Heart left ventricle (tissue), 16 donors: ENCODE measurements around the gene KLB. TPM values are rescaled to one million over a fixed set of nuclear protein-coding genes. Genes with fewer than 3 reads are reported as not detected.

Source experiments
- ATAC-seq, 4 donors: fragments of 200-7000 bp; cut with Tn5 transposase; one replicate each; pipeline ENCODE4 v1.9.1; 2020 to 2022; ENCODE audit warnings: moderate library complexity in 4 of 4, mild to moderate bottlenecking in 3 of 4, moderate number of reproducible peaks in 1 of 4
- DNase-seq, 5 donors: peaks; one replicate each; pipeline ENCODE4 v3.0.0-alpha.2; 2020
- H3K27ac ChIP-seq, 12 donors: fragments of 200-600 bp; sonication (generic) in 4 of 12; one replicate each; pipeline versions ENCODE4 v1.5.0 to v1.8.0; 2016 to 2022; ENCODE audit warnings: mild to moderate bottlenecking in 2 of 12
- H3K27me3 ChIP-seq, 9 donors: fragments of 200-600 bp; sonication (generic) in 2 of 9; one replicate each; pipeline versions ENCODE4 v1.5.1 to v1.8.0; 2016 to 2022; ENCODE audit warnings: mild to moderate bottlenecking in 3 of 9
- H3K36me3 ChIP-seq, 9 donors: fragments of 200-600 bp; sonication (generic) in 2 of 9; one replicate each; pipeline versions ENCODE4 v1.5.0 to v1.8.0; 2018 to 2022; ENCODE audit warnings: mild to moderate bottlenecking in 2 of 9
- H3K4me1 ChIP-seq, 12 donors: fragments of 200-600 bp; sonication (generic) in 4 of 12; one replicate each; pipeline versions ENCODE4 v1.5.0 to v1.8.0; 2016 to 2022; ENCODE audit warnings: mild to moderate bottlenecking in 3 of 12
- H3K4me3 ChIP-seq, 12 donors: fragments of 200-600 bp; sonication (generic) in 4 of 12; one replicate each; pipeline versions ENCODE4 v1.5.0 to v1.8.0; 2017 to 2022; ENCODE audit warnings: mild to moderate bottlenecking in 9 of 12, moderate library complexity in 4 of 12
- H3K9me3 ChIP-seq, 12 donors: fragments of 200-600 bp; sonication (generic) in 4 of 12; one replicate each; pipeline versions ENCODE4 v1.5.0 to v1.8.0; 2016 to 2022; ENCODE audit warnings: mild to moderate bottlenecking in 1 of 12
- CTCF ChIP-seq, 12 donors: fragments of 200-600 bp; sonication (generic) in 4 of 12; IDR thresholded peaks; one replicate each; pipeline versions ENCODE4 v1.5.0 to v1.8.0; 2018 to 2022; ENCODE audit warnings: antibody characterized with exemption in 12 of 12, mild to moderate bottlenecking in 5 of 12
- POLR2A ChIP-seq, 2 donors: fragments of 450-650 bp; IDR thresholded peaks; one replicate each; pipeline ENCODE4 v1.6.1; 2017; ENCODE audit warnings: antibody characterized with exemption in 2 of 2, mild to moderate bottlenecking in 2 of 2, moderate library complexity in 2 of 2
- WGBS, 4 donors: extraction: QIAGEN DNeasy Blood & Tissue Kit in 2 of 4; methylation state at CpG; one replicate each; pipeline versions ENCODE4 v1.1.5 to v1.1.7; 2013 to 2018; 5-methylcytosine and 5-hydroxymethylcytosine counted together
- intact Hi-C, 10 donors: fragments of 100-400 bp; cut with DNase I; formaldehyde crosslinking; loops; one replicate each; pipeline versions ENCODE4 v1.11.1 to v1.14.2; 2022
- polyA plus RNA-seq, 2 donors: library from polyadenylated mRNA; stranded (reverse); fragments of 200-250 nt; gene quantifications; one replicate each; pipeline ENCODE4 v1.2.3, GENCODE V29; 2013
- total RNA-seq, 9 donors: library from RNA; depleted of rRNA in 2 of 9; stranded (reverse); fragments of >200 nt in 2 of 9; fragmentation: NEBNext Ultra II Directional in 3 of 9; extraction: Animal tissue kit (Norgen Biotek cat#: 25700) in 3 of 9; gene quantifications; one replicate each; pipeline versions ENCODE4 v1.1.0 to v1.2.4, GENCODE V29; 2016 to 2023
- donor health status: ischemic (EF 13 %, LVEDD 7.1; RV severe dilation, severe dysfunction).
- donor health status: healthy with polysubstance abuse.
- donor health status: DM: no; HTN: yes; CAD: no.
- donor health status: DM: no; HTN: no; CAD: no.
- donor health status: ischemic (EF 25% LVEDD 6.9; RV normal size, moderate dysfunction).
- donor health status: ischemic (EF 25% LVEDD 5.7; RV mildly dilated, moderate dysfunction).
- donor health status: healthy.
- donor health status: DM: yes; HTN: yes; CAD: no.
- donor health status: ischemic (EF 35%, LVEDD 5.7; RV mildly dilated, moderate dysfunction).
- donor health status: nonischemic (EF 11% LVEDD 7.7; RV severe dilation, severe dysfunction).
- donor health status: DM: yes; HTN: yes; CAD: no.
- donor health status: PGD.
- donor health status: ischemic (EF 29% LVEDD 5.4; RV normal size, mild dysfunction).
- donor health status: nonischemic (EF 23%, LVEDD 6.1; RV moderate dilation, normal function).

Gene KLB
- total and polyA plus RNA-seq, 11 donors, result 0.08 to 2.9 (median 0.15) TPM; not detected in 5

DNA sequence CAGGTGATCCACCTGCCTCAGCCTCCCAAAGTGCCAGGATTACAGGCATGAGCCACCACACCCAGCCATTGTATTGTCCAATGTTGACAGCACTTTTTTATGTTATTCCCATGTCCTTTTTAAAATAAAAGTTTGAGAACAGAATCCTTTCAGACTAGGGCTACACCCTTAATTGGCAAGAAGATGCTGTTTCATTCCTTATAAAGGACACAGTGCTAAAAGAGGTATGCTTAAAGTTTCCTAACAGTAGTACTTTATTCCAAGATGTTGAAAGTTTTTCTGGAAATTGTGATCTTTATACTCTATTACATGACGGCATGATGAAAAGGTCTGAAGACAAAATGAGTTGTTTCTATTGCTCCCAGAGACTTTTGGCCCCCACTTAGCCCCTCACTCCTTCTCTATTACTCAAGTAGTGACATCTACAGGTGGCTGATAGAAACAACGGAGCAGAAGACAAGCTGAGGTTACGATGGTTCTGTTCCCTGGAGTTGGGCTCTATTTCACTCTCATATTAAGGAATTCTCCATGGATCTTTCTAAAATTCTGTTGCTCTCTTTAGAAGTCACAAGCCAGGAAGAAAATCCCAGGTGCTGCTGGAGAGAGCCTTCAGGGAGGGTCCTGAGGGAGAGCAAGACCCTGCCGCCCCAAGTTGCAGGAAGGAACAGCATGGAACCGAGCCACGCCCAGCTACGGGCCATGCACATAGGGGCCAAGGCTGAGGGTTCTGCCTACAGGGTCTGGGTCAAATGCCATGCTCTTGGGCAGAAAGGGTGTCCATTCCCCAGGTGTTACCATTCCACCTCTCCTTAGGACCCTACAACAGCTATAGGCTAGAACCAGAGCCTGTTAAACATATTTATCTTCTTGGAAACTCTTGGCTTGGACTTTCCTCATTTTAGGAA lies 29.2 kb downstream of the KLB start:
- Histone ChIP-seq H3K4me3 (no peak overlapping the region), H3K27ac (no peak overlapping the region), H3K36me3 (no peaks in the 10 kb centered on the region), H3K27me3 (peaks cover 0 to 5% (median 0%) of the 10 kb centered on the region in 9 donors), H3K4me1 (no peaks in the 10 kb centered on the region), H3K9me3 (no peaks in the 10 kb centered on the region)
- ATAC-seq (no peak), DNase-seq (no peak)
- TF ChIP-seq POLR2A (IDR thresholded peaks at IDR 0.05), result no peak
- TF ChIP-seq CTCF (IDR thresholded peaks at IDR 0.05), result peak in 1 of 12 donors; percentile 6
- 55 to 65% (median 61%) methylated on average over 6 to 7 of the region's 7 CpGs for WGBS, 4 donors
- intact Hi-C loops, result no loop called here

DNA sequence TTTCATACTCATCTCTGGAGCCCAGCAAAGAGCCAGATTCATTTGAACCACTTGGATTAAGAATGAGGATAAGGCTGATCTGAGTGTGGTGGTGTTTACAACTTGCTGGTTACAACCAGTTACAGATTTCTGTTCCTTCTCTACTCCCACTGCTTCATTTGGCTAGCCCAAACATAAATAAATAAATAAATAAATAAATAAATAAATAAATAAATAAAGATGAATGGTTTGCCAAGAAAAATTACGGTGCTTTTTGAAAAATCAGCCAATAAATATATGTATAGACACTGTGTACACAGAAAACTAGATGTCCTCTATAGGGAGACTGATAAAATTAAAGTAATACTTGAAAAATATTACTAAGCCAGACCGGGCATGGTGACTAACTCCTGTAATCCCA lies 34.9 kb downstream of the KLB start:
- Histone ChIP-seq H3K4me1 (peaks cover 0 to 2% (median 0%) of the 10 kb centered on the region in 12 donors), H3K4me3 (no peak overlapping the region), H3K27me3 (peaks cover 0 to 5% (median 0%) of the 10 kb centered on the region in 9 donors), H3K9me3 (no peaks in the 10 kb centered on the region), H3K36me3 (no peaks in the 10 kb centered on the region), H3K27ac (no peak overlapping the region)
- intact Hi-C loops, result loop anchor here in 2 of 10 donors (10.0 kb wide), 2 partner anchors 127 to 537 kb away; no protein-coding TSS in a partner anchor
- TF ChIP-seq POLR2A (IDR thresholded peaks at IDR 0.05), result no peak
- no peak for TF ChIP-seq CTCF (IDR thresholded peaks at IDR 0.05)
- DNase-seq, result no peak
- 89 to 92% (median 91%) methylated on average over 2 of the region's 2 CpGs for WGBS, 4 donors
- no peak for ATAC-seq

GRCh38 chr4:39442998-39443397 lies 36.3 kb downstream of the KLB start:
- WGBS, 4 donors, result 77 to 82% (median 80%) methylated on average over 4 of the region's 4 CpGs
- H3K36me3 ChIP-seq, result no peaks in the 10 kb centered on the region
- peaks cover 0 to 5% (median 0%) of the 10 kb centered on the region in 9 donors for H3K27me3 ChIP-seq
- TF ChIP-seq POLR2A (IDR thresholded peaks at IDR 0.05), result no peak
- TF ChIP-seq CTCF (IDR thresholded peaks at IDR 0.05), result no peak
- no peak overlapping the region for H3K4me3 ChIP-seq
- intact Hi-C loops, result loop anchor here in 2 of 10 donors (10.0 kb wide), 2 partner anchors 128 to 538 kb away; no protein-coding TSS in a partner anchor
- no peak overlapping the region for H3K27ac ChIP-seq
- ATAC-seq, result no peak
- H3K4me1 ChIP-seq, result peaks cover 0 to 13% (median 5%) of the 10 kb centered on the region in 12 donors
- no peaks in the 10 kb centered on the region for H3K9me3 ChIP-seq
- no peak for DNase-seq

DNA sequence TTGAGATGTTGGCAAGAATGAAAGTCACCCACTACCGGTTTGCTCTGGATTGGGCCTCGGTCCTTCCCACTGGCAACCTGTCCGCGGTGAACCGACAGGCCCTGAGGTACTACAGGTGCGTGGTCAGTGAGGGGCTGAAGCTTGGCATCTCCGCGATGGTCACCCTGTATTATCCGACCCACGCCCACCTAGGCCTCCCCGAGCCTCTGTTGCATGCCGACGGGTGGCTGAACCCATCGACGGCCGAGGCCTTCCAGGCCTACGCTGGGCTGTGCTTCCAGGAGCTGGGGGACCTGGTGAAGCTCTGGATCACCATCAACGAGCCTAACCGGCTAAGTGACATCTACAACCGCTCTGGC lies 39.7 kb downstream of the KLB start:
- TF ChIP-seq CTCF (IDR thresholded peaks at IDR 0.05) (no peak), POLR2A (IDR thresholded peaks at IDR 0.05) (no peak)
- peak in 1 of 5 donors; percentile 11 for DNase-seq
- Histone ChIP-seq H3K36me3 (peaks cover 0 to 33% (median 27%) of the 10 kb centered on the region in 9 donors), H3K9me3 (no peaks in the 10 kb centered on the region), H3K27ac (peak overlapping the region in 2 of 12 donors; percentile 17 to 22), H3K4me3 (peak overlapping the region; percentile 20 to 58 (median 48)), H3K4me1 (peaks cover 0 to 13% (median 5%) of the 10 kb centered on the region in 12 donors), H3K27me3 (no peaks in the 10 kb centered on the region)
- ATAC-seq, result peak in 2 of 4 donors; percentile 8 to 38
- WGBS, 4 donors, result 80 to 97% (median 87%) methylated on average over 15 to 20 of the region's 20 CpGs
- intact Hi-C loops, result loop anchor here in 3 of 10 donors (5.0 to 10.0 kb wide), 3 partner anchors 132 to 544 kb away; no protein-coding TSS in a partner anchor
